NCI-H69 (cell line): ENCODE results near the gene NDEL1.
A peak's percentile ranks its signal among the peaks of the same experiment; 100 is the strongest.

Experiments
- DNase-seq: peaks from one replicate; lab custom pipeline; 2025; lab: John Stamatoyannopoulos, UW

NDEL1 gene

GRCh38 chr17:8480011-8480976, 44.6 kb downstream of the NDEL1 start:
- no peak for DNase-seq

- peak; percentile 13 for DNase-seq
Observed at GRCh38 chr17:8481089-8481488, 45.4 kb downstream of the NDEL1 start.

- no peak for DNase-seq
Observed at GRCh38 chr17:8481703-8482102, 46.0 kb downstream of the NDEL1 start.

- DNase-seq = no peak
Observed at GRCh38 chr17:8482546-8482945, 46.9 kb downstream of the NDEL1 start.

GRCh38 chr17:8484465-8484864, 48.8 kb downstream of the NDEL1 start:
- DNase-seq = no peak

- DNase-seq = no peak
Observed at GRCh38 chr17:8485491-8485890, 49.8 kb downstream of the NDEL1 start.

- DNase-seq = no peak
Observed at GRCh38 chr17:8487130-8487645, 51.5 kb downstream of the NDEL1 start.

DNA sequence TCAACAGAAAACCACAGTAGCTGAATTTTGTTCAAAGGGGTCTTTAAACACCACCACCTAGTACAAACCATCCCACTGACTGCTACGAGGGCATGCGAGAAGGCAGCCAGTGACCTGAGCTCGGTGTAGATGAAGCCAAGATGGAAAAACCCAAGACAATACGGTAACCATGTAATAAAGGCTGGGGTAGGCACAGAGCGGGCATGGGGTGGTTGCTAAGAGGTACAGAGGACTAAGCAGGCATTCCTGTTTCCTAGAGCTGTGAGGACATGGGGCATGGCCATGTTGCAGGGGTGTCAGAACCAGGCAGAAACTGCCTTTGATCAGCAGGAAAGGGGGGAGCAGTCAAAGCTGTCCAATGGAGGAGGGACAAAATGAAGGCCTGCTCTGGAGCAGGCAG, 52.1 kb downstream of the NDEL1 start:
- DNase-seq = no peak

- no peak for DNase-seq
Observed at GRCh38 chr17:8488491-8488890, 52.8 kb downstream of the NDEL1 start.

- no peak for DNase-seq
Observed at GRCh38 chr17:8488901-8489300, 53.2 kb downstream of the NDEL1 start.

DNA sequence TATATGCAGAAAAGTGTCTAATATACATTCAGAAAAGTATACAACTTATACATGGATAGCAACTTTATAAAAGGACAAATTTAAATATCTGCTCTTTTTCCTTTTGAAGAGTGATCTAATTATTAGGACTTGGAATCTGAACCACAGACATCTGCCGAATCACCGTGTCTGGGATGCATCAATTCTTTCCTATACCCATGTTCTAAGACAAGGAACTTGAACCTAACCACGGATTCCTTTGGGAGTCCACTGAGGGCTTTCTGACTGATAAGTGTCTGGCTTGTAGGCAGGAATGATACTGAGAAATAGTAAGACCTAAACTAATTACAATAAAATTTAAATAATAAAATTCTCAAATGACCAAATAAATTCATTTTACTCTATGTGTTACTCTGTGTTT, 54.2 kb downstream of the NDEL1 start:
- DNase-seq = no peak

- no peak for DNase-seq
Observed at GRCh38 chr17:8490256-8491023, 54.8 kb downstream of the NDEL1 start.

DNA sequence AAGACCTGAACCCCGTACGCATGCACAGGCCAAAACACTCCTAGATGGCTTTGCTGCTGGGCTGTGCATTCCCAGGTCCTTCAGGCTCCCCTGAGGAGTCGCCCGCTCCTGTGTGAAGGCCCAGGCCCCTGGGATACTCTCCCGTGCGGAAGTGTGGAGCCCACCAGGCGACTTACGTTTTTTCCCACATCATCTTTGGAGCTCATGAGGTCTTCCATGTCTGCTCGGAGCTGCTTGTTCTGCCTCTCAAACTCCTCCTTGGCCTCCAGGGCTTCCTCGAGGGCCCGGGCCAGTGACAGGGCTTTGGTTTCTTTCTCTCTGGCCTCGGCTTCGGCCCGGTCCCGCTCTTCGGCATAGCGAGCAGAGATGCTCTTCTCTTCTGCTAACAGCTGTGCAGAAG, 56.4 kb downstream of the NDEL1 start:
- no peak for DNase-seq

DNA sequence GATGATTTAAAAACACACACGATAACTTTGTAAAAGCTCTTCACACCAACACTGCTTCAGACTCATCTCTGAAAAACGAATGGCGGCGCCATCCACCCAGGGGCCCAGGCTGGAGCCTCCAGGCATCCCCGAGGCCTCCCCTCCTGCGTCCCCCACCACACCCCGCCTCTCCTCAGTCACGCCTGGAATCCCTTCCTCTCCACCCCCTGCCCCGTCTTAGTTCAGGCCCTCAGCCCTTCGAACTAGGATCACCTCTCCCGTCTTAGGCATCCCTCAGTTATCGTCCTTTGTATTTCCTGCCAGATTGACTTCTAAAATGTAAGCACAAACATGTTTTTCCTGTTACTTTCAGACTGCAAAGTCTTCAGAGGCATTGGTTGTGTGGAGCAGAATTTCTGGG, 58.3 kb downstream of the NDEL1 start:
- no peak for DNase-seq

DNA sequence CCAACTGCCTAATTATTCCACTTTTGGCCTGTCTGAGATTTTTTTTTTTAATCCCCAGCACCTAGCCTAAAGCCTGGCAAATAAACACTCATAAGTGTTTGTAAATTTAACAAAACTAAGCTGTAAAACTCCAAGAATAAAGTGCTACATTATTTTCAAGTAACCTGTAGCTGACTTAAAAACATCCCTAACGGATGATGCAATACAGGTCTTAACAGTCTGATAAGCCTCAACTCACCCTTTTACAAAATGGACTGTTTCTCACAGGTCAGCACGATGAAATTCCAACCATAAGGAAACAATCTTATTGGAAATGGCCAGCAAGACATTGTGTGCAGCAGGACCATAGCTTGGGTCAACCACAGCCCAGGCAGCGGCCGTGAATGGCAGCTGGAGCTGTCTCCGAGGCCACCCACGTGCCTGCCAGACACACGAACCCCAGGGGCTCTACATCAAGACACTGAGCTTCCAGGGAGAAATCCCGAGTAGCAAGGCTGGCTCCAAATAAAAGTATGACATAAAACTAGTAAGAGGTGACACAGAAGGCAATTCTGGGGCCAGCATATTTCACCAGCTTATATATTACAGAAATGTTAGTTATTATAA, 58.9 kb downstream of the NDEL1 start:
- DNase-seq = no peak

DNA sequence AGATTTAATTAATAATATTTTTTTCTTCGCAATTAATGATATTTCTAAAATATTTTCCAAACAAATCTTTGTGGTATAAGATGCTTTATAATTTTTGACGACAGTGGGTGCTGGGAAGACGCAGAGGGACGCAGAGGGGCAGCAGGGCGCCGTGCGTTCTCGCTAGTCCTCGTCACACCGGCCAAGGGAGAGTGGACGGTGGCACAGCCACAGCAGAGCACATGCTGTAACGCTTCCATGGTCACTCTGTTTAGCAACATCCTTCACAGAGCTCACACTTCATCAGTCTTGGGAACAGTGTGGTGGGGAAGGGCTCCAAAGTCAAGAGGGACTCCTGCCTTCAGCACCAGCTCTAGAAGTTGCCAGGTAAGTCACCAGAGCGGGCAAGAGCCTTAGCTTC, 60.4 kb downstream of the NDEL1 start:
- no peak for DNase-seq

- no peak for DNase-seq
Observed at GRCh38 chr17:8499171-8499570, 63.5 kb downstream of the NDEL1 start.

- DNase-seq = no peak
Observed at GRCh38 chr17:8499614-8500013, 63.9 kb downstream of the NDEL1 start.

DNA sequence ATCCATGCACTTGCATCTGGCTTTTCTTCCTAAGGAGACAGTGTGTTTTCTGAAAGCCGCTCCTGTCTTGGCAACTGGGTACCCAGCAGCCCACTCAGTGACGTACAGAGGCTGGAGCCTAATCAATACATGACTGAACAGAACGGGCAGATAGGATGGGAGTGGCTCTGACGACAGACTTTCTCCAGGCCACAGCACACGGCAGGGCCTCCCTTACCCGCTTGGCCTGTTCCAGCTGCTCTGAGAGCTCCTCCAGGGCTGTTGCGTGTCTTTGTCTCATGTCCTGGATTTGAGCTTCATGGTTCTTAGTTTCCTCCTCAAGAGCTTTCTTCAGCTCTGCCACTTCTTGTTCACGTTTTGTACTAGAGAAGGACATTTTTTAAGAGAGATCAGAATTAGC, 64.9 kb downstream of the NDEL1 start:
- DNase-seq = no peak

- no peak for DNase-seq
Observed at GRCh38 chr17:8502126-8502525, 66.4 kb downstream of the NDEL1 start.

DNA sequence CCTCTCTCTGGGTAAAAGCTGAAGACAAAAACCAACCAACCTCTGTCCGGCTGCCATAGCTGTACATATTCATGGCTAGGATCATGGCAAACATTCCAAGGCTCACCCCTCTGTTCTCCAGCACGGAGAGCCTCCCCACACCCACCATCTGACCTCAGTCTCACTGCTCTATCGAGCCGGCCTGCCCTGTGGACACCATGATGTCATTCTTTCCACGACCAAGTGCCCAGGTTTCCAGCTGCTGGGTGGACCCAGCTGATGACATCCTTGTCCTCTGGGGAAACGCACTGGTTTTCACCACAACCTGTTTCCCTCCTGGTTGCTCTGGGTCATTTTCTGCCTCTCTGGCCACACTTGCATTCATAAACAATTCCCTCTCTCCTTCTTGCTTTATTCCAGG, 67.7 kb downstream of the NDEL1 start:
- DNase-seq = no peak

DNA sequence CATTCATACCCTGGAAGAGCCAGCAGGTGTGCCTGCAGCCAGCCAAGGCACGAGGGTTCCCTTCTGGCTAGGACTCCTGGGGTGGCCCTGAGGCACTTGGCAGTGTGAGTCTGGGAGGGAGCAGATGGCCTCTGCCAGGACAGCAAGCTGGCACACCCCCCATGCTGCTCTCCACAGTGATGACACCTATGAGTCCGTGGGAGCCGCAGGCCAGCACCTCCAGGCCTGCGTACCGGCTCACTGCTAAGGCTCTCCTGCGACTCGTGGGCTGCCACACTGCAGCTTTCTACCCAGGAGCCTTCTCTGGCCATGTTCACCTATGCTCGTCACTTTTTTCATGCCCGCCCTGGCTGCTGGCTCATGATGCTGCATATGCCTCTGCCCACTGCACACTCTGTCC, 68.1 kb downstream of the NDEL1 start:
- peak; percentile 72 for DNase-seq
